Stimulated activated CD8-positive, alpha-beta memory T cell treated with anti-CD3 and anti-CD28 coated beads, Interleukin-15, amount 100 ng/mL, for 4 hours (primary cell): ENCODE data around the gene ERG.

Experiments used
- DNase-seq, 2 donors: peaks; one replicate each; pipeline ENCODE4 v3.0.0-alpha.2; 2020; ENCODE audit warnings: low read depth in 2 of 2

ERG gene

DNA sequence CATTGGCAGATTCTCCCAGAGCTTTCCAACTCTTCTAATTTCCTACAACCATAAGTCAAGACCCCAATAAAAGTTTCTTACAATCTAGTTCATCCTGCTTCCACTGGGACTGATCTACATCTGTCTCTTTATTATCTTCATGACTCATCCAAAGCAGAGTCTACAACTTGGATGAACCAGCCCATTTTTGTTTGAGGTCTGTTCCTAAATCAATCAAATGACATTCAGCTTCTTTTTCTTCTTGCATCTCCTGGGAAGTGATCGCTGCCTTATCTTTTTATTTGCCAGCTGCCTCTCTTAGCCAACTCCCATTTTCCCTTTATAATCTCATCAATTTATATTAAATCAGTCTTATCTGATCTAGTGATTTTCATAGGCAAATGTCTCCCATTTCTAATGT is 105.6 kb downstream of the ERG start:
- no peak for DNase-seq

- no peak for DNase-seq
Measured at GRCh38 chr21:38389896-38390295, 108.4 kb downstream of the ERG start.

GRCh38 chr21:38389354-38389676 is 109.0 kb downstream of the ERG start:
- DNase-seq = no peak

DNA sequence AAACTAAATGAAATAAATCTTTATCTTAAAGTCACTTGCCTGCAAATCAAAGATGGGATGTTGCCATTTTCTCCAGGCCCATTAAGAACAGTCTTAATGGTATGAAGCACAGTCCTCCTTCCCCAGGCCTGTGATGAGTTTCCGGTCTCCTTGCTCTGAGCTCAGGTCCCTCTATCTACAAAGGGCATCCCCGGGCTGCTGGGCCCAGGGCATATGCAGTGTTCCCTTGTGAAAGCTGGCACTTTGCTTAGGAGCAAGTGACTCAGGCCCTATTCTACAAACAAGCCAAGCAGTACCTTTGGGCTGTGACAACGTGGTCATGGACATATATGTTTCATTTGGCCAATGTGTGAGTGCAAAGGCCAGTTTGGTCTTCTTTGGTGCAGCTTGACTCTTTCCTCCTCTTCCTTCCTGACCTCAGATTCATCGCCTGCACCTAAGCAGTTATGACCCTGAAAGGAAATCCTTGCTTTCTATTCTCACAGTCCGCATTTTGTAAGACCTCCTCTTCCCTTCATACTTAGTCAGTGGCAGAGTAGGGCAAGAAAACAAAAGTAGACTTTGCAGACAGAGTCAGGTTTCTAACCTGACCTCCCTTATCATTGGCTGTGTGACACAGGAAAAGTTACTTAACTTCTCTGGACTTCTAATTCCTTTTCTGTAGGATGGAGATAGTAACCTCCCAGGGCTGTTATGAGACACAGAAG is 109.5 kb downstream of the ERG start:
- no peak for DNase-seq

- DNase-seq = no peak
Measured at GRCh38 chr21:38388203-38388602, 110.1 kb downstream of the ERG start.

DNA sequence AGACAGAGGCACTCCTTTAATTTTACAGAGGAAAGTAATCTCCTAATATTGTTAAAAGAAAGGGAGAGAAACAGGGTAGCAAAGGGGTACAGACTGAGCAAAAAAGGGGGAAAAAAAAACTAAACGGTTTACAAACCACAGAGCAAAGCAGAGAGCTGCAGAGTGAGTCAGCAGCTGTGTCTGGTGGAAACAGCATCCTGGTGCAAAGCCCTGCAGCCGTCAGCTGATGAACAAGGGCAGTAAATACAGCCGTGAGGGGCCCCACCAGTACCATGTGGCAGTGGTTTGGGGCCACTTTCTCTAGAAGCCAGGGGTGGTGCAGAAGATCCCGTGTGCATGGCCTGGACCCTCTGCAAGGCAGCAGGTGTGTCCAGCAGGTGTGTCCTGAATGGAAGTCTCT is 111.3 kb downstream of the ERG start:
- DNase-seq = no peak

DNA sequence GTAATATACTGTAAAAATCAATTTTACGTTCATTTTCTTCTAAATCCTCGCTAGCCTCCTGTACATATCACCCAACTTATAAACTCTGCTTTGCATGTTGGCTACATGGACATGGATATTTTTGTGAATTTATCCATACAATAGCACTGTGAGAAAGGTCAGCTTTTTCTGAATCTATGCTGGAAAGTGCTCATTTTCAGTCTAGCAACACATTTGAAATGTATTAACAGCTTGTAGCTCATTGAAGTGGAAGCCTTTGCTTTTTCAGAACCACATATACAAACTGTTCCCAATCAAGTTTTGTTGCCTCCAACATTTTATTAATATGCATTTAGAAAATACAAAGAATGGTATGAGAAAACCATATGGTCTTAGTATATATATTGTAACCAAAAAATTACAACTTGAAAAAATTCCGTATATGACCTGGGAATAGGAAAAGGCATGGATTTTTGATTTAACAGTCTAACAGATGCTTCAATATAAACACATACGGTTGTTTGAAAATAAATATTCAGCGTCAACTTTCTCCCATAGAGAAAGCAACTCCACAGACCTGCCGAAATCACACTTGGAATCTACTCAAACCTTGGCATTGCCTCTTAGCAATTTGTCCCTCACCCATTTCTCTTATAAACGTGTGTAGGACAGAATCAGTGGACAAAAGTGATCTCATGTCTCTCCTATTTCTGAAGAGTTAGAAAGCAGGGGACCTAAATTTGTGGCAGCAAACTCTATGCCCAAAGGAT is 112.7 kb downstream of the ERG start:
- DNase-seq = no peak

- DNase-seq = no peak
Measured at GRCh38 chr21:38384675-38385426, 113.4 kb downstream of the ERG start.

DNA sequence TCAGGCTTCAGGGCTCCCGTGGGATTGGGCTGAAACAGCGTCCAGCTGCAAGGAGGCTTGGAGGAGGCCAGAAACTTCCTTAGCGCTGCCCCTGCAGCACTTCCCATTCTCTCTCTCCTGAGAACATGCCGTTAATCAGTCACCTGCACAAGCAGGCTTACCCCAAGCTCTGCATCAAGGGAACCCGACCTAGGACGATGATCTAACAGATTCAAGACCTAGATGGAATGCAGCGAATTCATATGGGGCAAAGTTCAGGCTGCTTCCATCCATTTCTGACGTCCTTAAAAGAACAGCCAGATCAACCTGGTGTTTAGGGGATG is 114.1 kb downstream of the ERG start:
- DNase-seq = no peak

GRCh38 chr21:38383411-38384237 is 114.7 kb downstream of the ERG start:
- no peak for DNase-seq

- DNase-seq = no peak
Measured at GRCh38 chr21:38380481-38381137, 117.7 kb downstream of the ERG start.

GRCh38 chr21:38379147-38379546 is 119.1 kb downstream of the ERG start:
- no peak for DNase-seq

GRCh38 chr21:38377165-38378088 is 120.8 kb downstream of the ERG start:
- DNase-seq = no peak

- DNase-seq = no peak
Measured at GRCh38 chr21:38376693-38377092, 121.6 kb downstream of the ERG start.

DNA sequence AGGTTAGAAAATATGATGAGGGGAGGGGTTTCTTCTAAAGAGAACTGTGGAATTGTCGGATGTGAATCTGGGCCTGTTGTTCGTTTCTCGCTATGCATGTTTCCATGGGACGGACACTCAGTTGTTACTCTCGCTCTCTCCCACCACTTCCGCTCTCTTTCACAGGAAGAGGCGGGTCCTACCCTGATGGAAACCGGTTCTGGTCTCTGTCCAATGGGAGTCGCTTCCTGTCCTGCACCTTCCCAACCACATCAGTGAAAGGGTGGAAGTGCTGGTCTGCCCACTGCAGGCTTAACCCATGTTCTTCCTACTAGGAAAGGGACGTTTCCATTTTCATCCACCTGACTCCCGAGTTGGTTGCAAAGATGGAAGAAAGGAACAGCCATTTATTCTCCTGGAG is 122.0 kb downstream of the ERG start:
- DNase-seq = no peak

GRCh38 chr21:38367646-38368045 is 130.6 kb downstream of the ERG start:
- DNase-seq = no peak

- no peak for DNase-seq
Measured at GRCh38 chr21:38365521-38365920, 132.8 kb downstream of the ERG start.

DNA sequence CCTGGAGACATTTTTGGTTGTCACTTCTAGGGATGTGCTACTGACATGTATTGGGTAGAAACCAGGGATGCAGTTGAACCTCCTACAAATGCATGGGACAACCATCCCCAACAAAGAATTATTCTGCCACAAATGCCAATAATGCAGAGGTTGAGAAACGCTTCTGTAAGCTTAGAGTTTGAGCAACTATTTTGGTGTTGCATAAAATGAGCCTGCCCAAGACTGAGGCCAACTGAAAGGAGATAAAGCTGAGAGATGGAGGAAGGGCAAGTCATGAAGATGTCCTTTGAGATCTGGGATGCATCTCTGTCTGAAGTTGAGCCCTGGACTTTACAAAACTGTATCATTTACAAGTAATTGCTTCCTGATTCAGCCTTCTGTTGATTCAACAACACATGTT is 134.6 kb downstream of the ERG start:
- no peak for DNase-seq

- DNase-seq = no peak
Measured at GRCh38 chr21:38361324-38361723, 137.0 kb downstream of the ERG start.

- no peak for DNase-seq
Measured at GRCh38 chr21:38359835-38360234, 138.4 kb downstream of the ERG start.

DNA sequence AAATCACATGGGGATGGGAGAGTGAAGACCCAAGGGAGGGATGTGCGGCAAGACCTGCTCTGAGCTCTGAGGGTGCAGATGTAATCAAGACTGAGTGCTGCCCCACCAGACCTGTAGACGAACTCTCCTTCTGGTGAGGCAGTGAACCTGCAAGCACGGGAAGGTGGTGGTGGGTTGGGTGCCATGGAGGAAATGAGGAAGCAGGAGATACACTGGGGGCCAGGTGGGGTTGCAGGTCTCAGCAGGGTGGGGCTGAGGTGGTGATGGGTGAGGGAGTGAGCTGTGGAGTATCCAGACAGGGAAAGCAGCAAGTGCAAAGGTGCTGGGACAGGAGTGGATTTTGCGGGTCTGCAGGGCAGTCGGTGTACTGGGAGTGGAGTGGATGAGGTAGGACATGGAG is 139.2 kb downstream of the ERG start:
- DNase-seq = no peak
